Stimulated activated naive CD4-positive, alpha-beta T cell treated with Interleukin-2 at 50 U/mL for 16 hours (primary cell): ENCODE data around the gene CYP2E1.
"Not testable (repeated sequence)": the region's sequence is repeated elsewhere in the genome, so short reads cannot be mapped to it uniquely, and the experiment has no call there.

Experiments used
- DNase-seq: peaks from one replicate; lab custom pipeline; 2025; lab: John Stamatoyannopoulos, UW

The CYP2E1 gene

GRCh38 chr10:133526957-133527588, at the start of gene CYP2E1:
TSS of gene CYP2E1 (plus strand) at chr10:133527363. CDS start at chr10:133527396, 33 bp downstream.
- no peak for DNase-seq

- no peak for DNase-seq
These were observed 46.0 kb upstream of the CYP2E1 start for GRCh38 chr10:133481086-133481643.

GRCh38 chr10:133481657-133482056, 45.5 kb upstream of the CYP2E1 start:
- DNase-seq = no peak

GRCh38 chr10:133484818-133485217, 42.3 kb upstream of the CYP2E1 start:
- no peak for DNase-seq

GRCh38 chr10:133487085-133487484, 40.1 kb upstream of the CYP2E1 start:
- DNase-seq = no peak

GRCh38 chr10:133488354-133488753, 38.8 kb upstream of the CYP2E1 start:
- DNase-seq = no peak

GRCh38 chr10:133489816-133490588, 37.2 kb upstream of the CYP2E1 start:
- peak; percentile 32 for DNase-seq

GRCh38 chr10:133493562-133493961, 33.6 kb upstream of the CYP2E1 start:
- not testable (repeated sequence) for DNase-seq

- DNase-seq = not testable (repeated sequence)
These were observed 29.8 kb upstream of the CYP2E1 start for GRCh38 chr10:133497363-133497762.

GRCh38 chr10:133499176-133499575, 28.0 kb upstream of the CYP2E1 start:
- not testable (repeated sequence) for DNase-seq

- DNase-seq = not testable (repeated sequence)
These were observed 26.3 kb upstream of the CYP2E1 start for GRCh38 chr10:133500897-133501296.

- no peak for DNase-seq
These were observed 17.5 kb upstream of the CYP2E1 start for GRCh38 chr10:133509700-133510099.

- no peak for DNase-seq
These were observed 15.8 kb upstream of the CYP2E1 start for GRCh38 chr10:133511408-133511807.

- no peak for DNase-seq
These were observed 15.1 kb upstream of the CYP2E1 start for GRCh38 chr10:133511907-133512528.

GRCh38 chr10:133515471-133515870, 11.7 kb upstream of the CYP2E1 start:
- DNase-seq = no peak

GRCh38 chr10:133516057-133516456, 11.1 kb upstream of the CYP2E1 start:
- DNase-seq = no peak

- DNase-seq = not testable (repeated sequence)
These were observed 8.6 kb upstream of the CYP2E1 start for GRCh38 chr10:133518517-133518916.

- peak; percentile 88 for DNase-seq
These were observed 6.9 kb upstream of the CYP2E1 start for GRCh38 chr10:133520193-133520738.

GRCh38 chr10:133523631-133524203, 3.4 kb upstream of the CYP2E1 start:
- DNase-seq = no peak

- no peak for DNase-seq
These were observed 1.7 kb upstream of the CYP2E1 start for GRCh38 chr10:133525444-133525843.

GRCh38 chr10:133527771-133528271, 658 bp downstream of the CYP2E1 start:
- no peak for DNase-seq
